HepG2 (cell line): ENCODE data around the gene ANKLE1.

Experiments used
- CTCF ChIP-seq: sonication (generic); formaldehyde crosslinking; IDR thresholded peaks from 2 replicates; pipeline ENCODE4 v1.5.0; 2020; ENCODE audit warnings: mild to moderate bottlenecking, missing genetic modification reagents, moderate library complexity
- ELF4 ChIP-seq: sonication (generic); formaldehyde crosslinking; IDR thresholded peaks from 2 replicates; pipeline ENCODE4 v1.5.0; 2020; ENCODE audit warnings: missing genetic modification reagents, mild to moderate bottlenecking, moderate library complexity, borderline replicate concordance
- ESRRA ChIP-seq: sonication (generic); formaldehyde crosslinking; IDR thresholded peaks from 2 replicates; pipeline ENCODE4 v1.5.1; 2020; ENCODE audit warnings: mild to moderate bottlenecking, low read depth, missing genetic modification reagents
- TEF ChIP-seq: sonication (generic); formaldehyde crosslinking; IDR thresholded peaks from 2 replicates; pipeline ENCODE4 v1.5.0; 2020; ENCODE audit warnings: missing genetic modification reagents

- TF ChIP-seq ELF4 (CRISPR knock-in tag): no peak
- TF ChIP-seq ESRRA (CRISPR knock-in tag): no peak
- no peak for TF ChIP-seq CTCF (CRISPR knock-in tag)
- no peak for TF ChIP-seq TEF (CRISPR knock-in tag)
Observed at GRCh38 chr19:17266589-17266974, 15.1 kb upstream of the ANKLE1 start.
